Measurements from ENCODE around the gene SLC7A7. TPM values are rescaled to one million over a fixed set of nuclear protein-coding genes. Genes with fewer than 3 reads are reported as not detected.
"Not testable (repeated sequence)": the region's sequence is repeated elsewhere in the genome, so short reads cannot be mapped to it uniquely, and the experiment has no call there.

SLC7A7 gene
- total RNA-seq, 1 experiment from 2014 or later = 443 TPM

- H3K4me3 Mint-ChIP-seq (ENCODE audit: unreplicated experiment) = no peak overlapping the region
- POLR2A ChIA-PET = interaction anchor here (0.9 kb wide), 1 partner anchor 29 kb away, joined by 3 read pairs; no protein-coding TSS in a partner anchor
These were observed 37.2 kb downstream of the SLC7A7 start for GRCh38 chr14:22778084-22778483.

DNA sequence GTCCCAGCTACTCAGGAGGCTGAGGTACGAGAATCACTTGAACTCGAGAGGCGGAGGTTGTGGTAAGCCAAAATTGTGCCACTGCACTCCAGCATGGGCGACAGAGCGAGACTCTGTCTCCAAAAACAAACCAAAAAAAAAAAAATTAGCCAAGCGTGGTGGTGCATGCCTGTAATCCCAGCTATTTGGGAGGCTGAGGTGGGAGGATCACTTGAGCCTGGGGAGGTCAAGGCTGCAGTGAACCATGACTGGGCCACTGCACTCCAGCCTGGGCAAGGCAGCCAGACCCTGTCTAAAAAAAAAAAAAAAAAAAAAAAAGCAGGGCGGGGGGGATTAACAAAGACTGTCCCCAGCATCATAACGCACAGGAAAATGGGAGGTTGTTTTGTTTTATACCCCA lies 38.4 kb downstream of the SLC7A7 start:
- H3K4me3 ChIP-seq (ENCODE audit: low read depth, low read length); BruUV-seq (replicated peaks); H3K9me3 ChIP-seq; CTCF ChIA-PET; H3K36me3 ChIP-seq (ENCODE audit: control insufficient read depth, insufficient read depth, low read length); H3K27ac Mint-ChIP-seq (ENCODE audit: unreplicated experiment); H3K9me3 Mint-ChIP-seq (ENCODE audit: unreplicated experiment); H3K27me3 Mint-ChIP-seq (ENCODE audit: insufficient read depth, unreplicated experiment); H3K27me3 ChIP-seq (replicated peaks; ENCODE audit: control insufficient read depth, insufficient read depth, low read length); DNase-seq; H3K4me3 Mint-ChIP-seq (ENCODE audit: unreplicated experiment); POLR2A ChIA-PET: not testable (repeated sequence)
- Mint-ChIP-seq H3K36me3 (ENCODE audit: insufficient read depth, unreplicated experiment) (peaks cover 97% of the 10 kb centered on the region), H3K4me1 (ENCODE audit: low read depth, unreplicated experiment) (peaks cover 15% of the 10 kb centered on the region)
- intact Hi-C loops (cut with micrococcal nuclease; ENCODE audit: unreplicated experiment) = loop anchor here (1.0 kb wide), 2 partner anchors 42 to 76 kb away; no protein-coding TSS in a partner anchor
- H3K4me1 ChIP-seq = peaks cover 11% of the 10 kb centered on the region

More at GRCh38 chr14:22778084-22778483, 37.2 kb downstream of the SLC7A7 start:
- H3K27me3 Mint-ChIP-seq (ENCODE audit: insufficient read depth, unreplicated experiment) = no peaks in the 10 kb centered on the region
- intact Hi-C loops (cut with micrococcal nuclease; ENCODE audit: unreplicated experiment) = no loop called here
- no peaks in the 10 kb centered on the region for H3K9me3 ChIP-seq
- H3K4me1 Mint-ChIP-seq (ENCODE audit: low read depth, unreplicated experiment) = peaks cover 15% of the 10 kb centered on the region
- H3K36me3 ChIP-seq (ENCODE audit: control insufficient read depth, insufficient read depth, low read length) = peaks cover 8% of the 10 kb centered on the region
- no peaks in the 10 kb centered on the region for H3K27me3 ChIP-seq (replicated peaks; ENCODE audit: control insufficient read depth, insufficient read depth, low read length)
- no peaks in the 10 kb centered on the region for H3K9me3 Mint-ChIP-seq (ENCODE audit: unreplicated experiment)
- TF ChIP-seq, protein P1, sequence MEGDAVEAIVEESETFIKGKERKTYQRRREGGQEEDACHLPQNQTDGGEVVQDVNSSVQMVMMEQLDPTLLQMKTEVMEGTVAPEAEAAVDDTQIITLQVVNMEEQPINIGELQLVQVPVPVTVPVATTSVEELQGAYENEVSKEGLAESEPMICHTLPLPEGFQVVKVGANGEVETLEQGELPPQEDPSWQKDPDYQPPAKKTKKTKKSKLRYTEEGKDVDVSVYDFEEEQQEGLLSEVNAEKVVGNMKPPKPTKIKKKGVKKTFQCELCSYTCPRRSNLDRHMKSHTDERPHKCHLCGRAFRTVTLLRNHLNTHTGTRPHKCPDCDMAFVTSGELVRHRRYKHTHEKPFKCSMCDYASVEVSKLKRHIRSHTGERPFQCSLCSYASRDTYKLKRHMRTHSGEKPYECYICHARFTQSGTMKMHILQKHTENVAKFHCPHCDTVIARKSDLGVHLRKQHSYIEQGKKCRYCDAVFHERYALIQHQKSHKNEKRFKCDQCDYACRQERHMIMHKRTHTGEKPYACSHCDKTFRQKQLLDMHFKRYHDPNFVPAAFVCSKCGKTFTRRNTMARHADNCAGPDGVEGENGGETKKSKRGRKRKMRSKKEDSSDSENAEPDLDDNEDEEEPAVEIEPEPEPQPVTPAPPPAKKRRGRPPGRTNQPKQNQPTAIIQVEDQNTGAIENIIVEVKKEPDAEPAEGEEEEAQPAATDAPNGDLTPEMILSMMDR (IDR thresholded peaks at IDR 0.05; ENCODE audit: insufficient read depth in 1 of 2, low read depth in 1 of 2, low read length in 1 of 2, severe bottlenecking in 1 of 2, unreplicated experiment in 1 of 2) = no peak
- CTCF ChIA-PET = interaction anchor here (0.9 kb wide), 1 partner anchor 44 kb away, joined by 5 read pairs; no protein-coding TSS in a partner anchor
- H3K4me1 ChIP-seq = peaks cover 14% of the 10 kb centered on the region
- H3K36me3 Mint-ChIP-seq (ENCODE audit: insufficient read depth, unreplicated experiment) = peaks cover 94% of the 10 kb centered on the region
- no TSS peak for BruUV-seq (replicated peaks)
- DNase-seq = no peak
- peak overlapping the region; percentile 2 for H3K27ac Mint-ChIP-seq (ENCODE audit: unreplicated experiment)
- no peak overlapping the region for H3K4me3 ChIP-seq (ENCODE audit: low read depth, low read length)

- Histone ChIP-seq H3K27me3 (replicated peaks; ENCODE audit: control insufficient read depth, insufficient read depth, low read length) (no peaks in the 10 kb centered on the region), H3K4me3 (ENCODE audit: low read depth, low read length) (no peak overlapping the region), H3K9me3 (no peaks in the 10 kb centered on the region), H3K36me3 (ENCODE audit: control insufficient read depth, insufficient read depth, low read length) (peaks cover 11% of the 10 kb centered on the region), H3K4me1 (peaks cover 5% of the 10 kb centered on the region)
- no TSS peak for BruUV-seq (replicated peaks)
- CTCF ChIA-PET = no interaction called here
- Mint-ChIP-seq H3K27me3 (ENCODE audit: insufficient read depth, unreplicated experiment) (no peaks in the 10 kb centered on the region), H3K9me3 (ENCODE audit: unreplicated experiment) (no peaks in the 10 kb centered on the region), H3K4me1 (ENCODE audit: low read depth, unreplicated experiment) (peaks cover 13% of the 10 kb centered on the region), H3K36me3 (ENCODE audit: insufficient read depth, unreplicated experiment) (peaks cover 97% of the 10 kb centered on the region), H3K4me3 (ENCODE audit: unreplicated experiment) (no peak overlapping the region), H3K27ac (ENCODE audit: unreplicated experiment) (no peak overlapping the region)
- TF ChIP-seq, protein P1 (IDR thresholded peaks at IDR 0.05; ENCODE audit: insufficient read depth in 1 of 2, low read depth in 1 of 2, low read length in 1 of 2, severe bottlenecking in 1 of 2, unreplicated experiment in 1 of 2) = no peak
- POLR2A ChIA-PET = no interaction called here
- intact Hi-C loops (cut with micrococcal nuclease; ENCODE audit: unreplicated experiment) = no loop called here
- no peak for DNase-seq
These were observed 39.0 kb downstream of the SLC7A7 start for GRCh38 chr14:22776215-22776614.

All from Caco-2 (cell line).